A673 (cell line): ENCODE measurements around the gene PRKCA. TPM values are rescaled to one million over a fixed set of nuclear protein-coding genes. Genes with fewer than 3 reads are reported as not detected.

ENCODE experiments used
- BruUV-seq: library from RNA; stranded (reverse); fragments of 400-500 nt; replicated peaks from 2 replicates; lab custom pipeline; 2021; lab: Mats Ljungman, UMichigan
- CTCF ChIA-PET: fragments of 300-600 bp; sonication (Branson Sonifier 250); formaldehyde crosslinking; loops from one replicate; lab custom pipeline; 2022; ENCODE audit warnings: antibody characterized with exemption; lab: Charles Lee
- POLR2A ChIA-PET: fragments of 300-600 bp; sonication (Branson Sonifier 250); formaldehyde crosslinking; loops from one replicate; lab custom pipeline; 2022; ENCODE audit warnings: antibody characterized with exemption; ENCODE audit not compliant: low non-redundant PET; lab: Charles Lee
- DNase-seq: peaks from one replicate; pipeline ENCODE4 v3.0.0-alpha.2; 2015; ENCODE audit warnings: low spot score
- H3K27ac ChIP-seq: fragments of 200-600 bp; sonication (generic); 2 replicates; pipeline ENCODE4 v1.5.1; 2016; ENCODE audit warnings: mixed run types, low read depth, mild to moderate bottlenecking, mixed read lengths, antibody characterized with exemption, low read length; ENCODE audit not compliant: poor library complexity, severe bottlenecking
- H3K27me3 ChIP-seq: fragments of 200-600 bp; sonication (generic); replicated peaks from 2 replicates; pipeline ENCODE4 v1.6.1; 2017; ENCODE audit warnings: mixed run types, low read depth, mild to moderate bottlenecking, mixed read lengths, antibody characterized with exemption, low read length; ENCODE audit not compliant: insufficient read depth, poor library complexity
- H3K36me3 ChIP-seq: fragments of 200-600 bp; sonication (generic); 2 replicates; pipeline ENCODE4 v1.6.1; 2016; ENCODE audit warnings: mixed run types, mild to moderate bottlenecking, mixed read lengths, antibody characterized with exemption, low read length; ENCODE audit not compliant: insufficient read depth, poor library complexity, severe bottlenecking
- H3K4me1 ChIP-seq: fragments of 200-600 bp; sonication (generic); 2 replicates; pipeline ENCODE4 v1.6.1; 2017; ENCODE audit warnings: mixed run types, mild to moderate bottlenecking, mixed read lengths, antibody characterized with exemption, low read length; ENCODE audit not compliant: insufficient read depth, poor library complexity, severe bottlenecking
- H3K4me3 ChIP-seq: fragments of 200-600 bp; sonication (generic); 2 replicates; pipeline ENCODE4 v1.5.1; 2016; ENCODE audit warnings: low read depth, mixed run types, mild to moderate bottlenecking, mixed read lengths, low read length; ENCODE audit not compliant: poor library complexity, severe bottlenecking
- H3K9me3 ChIP-seq: fragments of 200-600 bp; sonication (generic); 2 replicates; pipeline ENCODE4 v1.6.1; 2016; ENCODE audit warnings: mixed run types, low read depth, mild to moderate bottlenecking, mixed read lengths, antibody characterized with exemption, low read length; ENCODE audit not compliant: poor library complexity, severe bottlenecking
- CTCF ChIP-seq: fragments of 300-800, 200-600 bp; sonication (generic); conservative IDR thresholded peaks from 2 replicates; pipeline ENCODE4 v1.5.1; 2017; ENCODE audit warnings: low read depth, mild to moderate bottlenecking, antibody characterized with exemption, low read length, moderate library complexity, mixed read lengths
- EZH2 ChIP-seq: fragments of 200-600 bp; sonication (generic); IDR thresholded peaks from 2 replicates; pipeline ENCODE4 v1.6.1; 2017; ENCODE audit warnings: borderline replicate concordance, low read depth, mild to moderate bottlenecking, mixed read lengths, antibody characterized with exemption, low read length; ENCODE audit not compliant: poor library complexity, severe bottlenecking
- intact Hi-C: fragments of 100-400 bp; cut with micrococcal nuclease; formaldehyde crosslinking; loops from one replicate; pipeline ENCODE4 v1.10.0; 2022; ENCODE audit not compliant: unreplicated experiment
- total RNA-seq: library from RNA; stranded (reverse); gene quantifications from 2 replicates; pipeline ENCODE4 v1.2.3, GENCODE V29; 2021

The PRKCA gene
- total RNA-seq, 1 experiment from 2014 or later: 16.3 TPM

GRCh38 chr17:66523378-66524200, 221.2 kb downstream of the PRKCA start:
- H3K27me3 ChIP-seq: no peaks in the 10 kb centered on the region
- H3K9me3 ChIP-seq: no peaks in the 10 kb centered on the region
- no peak overlapping the region for H3K4me3 ChIP-seq
- POLR2A ChIA-PET: no interaction called here
- H3K36me3 ChIP-seq: no peaks in the 10 kb centered on the region
- BruUV-seq: no TSS peak
- intact Hi-C loops: no loop called here
- H3K4me1 ChIP-seq: no peaks in the 10 kb centered on the region
- TF ChIP-seq EZH2 (no peak), CTCF (no peak)
- no peak for DNase-seq
- CTCF ChIA-PET: no interaction called here
- no peak overlapping the region for H3K27ac ChIP-seq

- ChIA-PET POLR2A (no interaction called here), CTCF (no interaction called here)
Observed at GRCh38 chr17:66524877-66525276, 222.5 kb downstream of the PRKCA start.

GRCh38 chr17:66525338-66525737, 222.9 kb downstream of the PRKCA start:
- Histone ChIP-seq H3K4me1 (no peaks in the 10 kb centered on the region), H3K4me3 (no peak overlapping the region), H3K9me3 (no peaks in the 10 kb centered on the region), H3K27me3 (no peaks in the 10 kb centered on the region), H3K36me3 (no peaks in the 10 kb centered on the region), H3K27ac (no peak overlapping the region)
- no TSS peak for BruUV-seq
- ChIA-PET CTCF (no interaction called here), POLR2A (no interaction called here)
- intact Hi-C loops: no loop called here
- DNase-seq: no peak
- TF ChIP-seq EZH2: no peak
- TF ChIP-seq CTCF: no peak

More at GRCh38 chr17:66524877-66525276, 222.5 kb downstream of the PRKCA start:
- no peaks in the 10 kb centered on the region for H3K36me3 ChIP-seq
- intact Hi-C loops: no loop called here
- no peaks in the 10 kb centered on the region for H3K4me1 ChIP-seq
- DNase-seq: no peak
- TF ChIP-seq CTCF (no peak), EZH2 (no peak)
- no peaks in the 10 kb centered on the region for H3K27me3 ChIP-seq
- no peak overlapping the region for H3K4me3 ChIP-seq
- H3K27ac ChIP-seq: no peak overlapping the region
- H3K9me3 ChIP-seq: no peaks in the 10 kb centered on the region
- BruUV-seq: no TSS peak
